Mesenchymal stem cell (in vitro differentiated cells and primary cell): ENCODE data around the gene QARS1.

Experiments
- DNase-seq: peaks from one replicate; pipeline ENCODE4 v3.0.0-alpha.2; 2013
- H2AFZ ChIP-seq: one replicate; pipeline ENCODE4 v1.6.1; 2013; ENCODE audit warnings: low read depth, mild to moderate bottlenecking, control low read depth, inconsistent platforms, low read length, moderate library complexity
- H2AK5ac ChIP-seq: 2 replicates; pipeline ENCODE4 v1.6.1; 2013; ENCODE audit warnings: low read length, moderate library complexity, mild to moderate bottlenecking, inconsistent platforms; ENCODE audit not compliant: severe bottlenecking
- H2BK120ac ChIP-seq: one replicate; pipeline ENCODE4 v1.6.1; 2013; ENCODE audit warnings: low read depth, mild to moderate bottlenecking, inconsistent platforms, low read length, moderate library complexity
- H2BK12ac ChIP-seq, 2 experiments: one replicate each; pipeline ENCODE4 v1.6.1; 2013; ENCODE audit warnings: inconsistent platforms in 2 of 2, low read length in 2 of 2, mild to moderate bottlenecking in 2 of 2, moderate library complexity in 2 of 2, control low read depth in 1 of 2
- H2BK15ac ChIP-seq: one replicate; pipeline ENCODE4 v1.6.1; 2013; ENCODE audit warnings: mild to moderate bottlenecking, low read depth, inconsistent platforms; ENCODE audit not compliant: poor library complexity, severe bottlenecking
- H2BK5ac ChIP-seq: 2 replicates; pipeline ENCODE4 v1.6.1; 2013; ENCODE audit warnings: low read depth, mild to moderate bottlenecking, low read length, control low read depth, inconsistent platforms; ENCODE audit not compliant: poor library complexity, severe bottlenecking
- H3K14ac ChIP-seq, 2 experiments: one replicate each; pipeline ENCODE4 v1.6.1; 2013; ENCODE audit warnings: inconsistent platforms in 2 of 2, low read length in 2 of 2, control low read depth in 1 of 2, mild to moderate bottlenecking in 1 of 2, moderate library complexity in 1 of 2
- H3K18ac ChIP-seq, 2 experiments: one replicate each; pipeline ENCODE4 v1.6.1; 2013; ENCODE audit warnings: inconsistent platforms in 2 of 2, low read length in 2 of 2, control low read depth in 1 of 2, low read depth in 1 of 2, mild to moderate bottlenecking in 1 of 2
- H3K23ac ChIP-seq, 2 experiments: one replicate each; pipeline ENCODE4 v1.6.1; 2013; ENCODE audit warnings: inconsistent platforms in 2 of 2, low read length in 2 of 2, mild to moderate bottlenecking in 2 of 2, moderate library complexity in 2 of 2, control low read depth in 1 of 2
- H3K27ac ChIP-seq: 2 replicates; pipeline ENCODE4 v1.5.1; 2013; ENCODE audit warnings: mild to moderate bottlenecking, moderate library complexity, low read length, control low read depth, inconsistent platforms; ENCODE audit not compliant: poor library complexity, severe bottlenecking
- H3K27me3 ChIP-seq, 2 experiments: 2 replicates each; pipeline versions ENCODE4 v1.6.1 to v1.7.0; 2013; ENCODE audit warnings: low read length in 2 of 2, mild to moderate bottlenecking in 2 of 2, moderate library complexity in 2 of 2, control low read depth in 1 of 2, inconsistent platforms in 1 of 2; ENCODE audit not compliant: control insufficient read depth in 1 of 2, insufficient read depth in 1 of 2
- H3K36me3 ChIP-seq, 2 experiments: 2 replicates each; pipeline versions ENCODE4 v1.6.1 to v1.7.0; 2013; ENCODE audit warnings: low read length in 2 of 2, control low read depth in 1 of 2, inconsistent platforms in 1 of 2, low read depth in 1 of 2, mild to moderate bottlenecking in 1 of 2; ENCODE audit not compliant: insufficient read depth in 2 of 2, control insufficient read depth in 1 of 2
- H3K4ac ChIP-seq, 2 experiments: one replicate each; pipeline ENCODE4 v1.6.1; 2013; ENCODE audit warnings: inconsistent platforms in 2 of 2, low read length in 2 of 2, mild to moderate bottlenecking in 2 of 2, moderate library complexity in 2 of 2, control low read depth in 1 of 2, low read depth in 1 of 2
- H3K4me1 ChIP-seq: 2 replicates; pipeline ENCODE4 v1.6.1; 2013; ENCODE audit warnings: low read depth, low read length, control low read depth; ENCODE audit not compliant: control insufficient read depth, insufficient read depth
- H3K4me2 ChIP-seq: 2 replicates; pipeline ENCODE4 v1.6.1; 2013; ENCODE audit warnings: low read length, mild to moderate bottlenecking, inconsistent platforms; ENCODE audit not compliant: poor library complexity, severe bottlenecking
- H3K4me3 ChIP-seq, 2 experiments: 2 replicates each; pipeline versions ENCODE4 v1.5.1 to v1.7.0; 2013; ENCODE audit warnings: low read length in 2 of 2, mild to moderate bottlenecking in 2 of 2, control low read depth in 1 of 2, low read depth in 1 of 2; ENCODE audit not compliant: insufficient read depth in 1 of 2
- H3K79me1 ChIP-seq: replicated peaks from 2 replicates; pipeline ENCODE4 v1.6.1; 2013; ENCODE audit warnings: mild to moderate bottlenecking, control low read depth, low read length, inconsistent platforms; ENCODE audit not compliant: poor library complexity, severe bottlenecking
- H3K9ac ChIP-seq: 2 replicates; pipeline ENCODE4 v1.7.0; 2013; ENCODE audit warnings: mild to moderate bottlenecking, low read length, moderate library complexity
- H3K9me3 ChIP-seq: 2 replicates; pipeline ENCODE4 v1.7.0; 2013; ENCODE audit warnings: mild to moderate bottlenecking, low read length; ENCODE audit not compliant: control insufficient read depth
- H4K8ac ChIP-seq: one replicate; pipeline ENCODE4 v1.6.1; 2013; ENCODE audit warnings: inconsistent platforms, mild to moderate bottlenecking, low read length, moderate library complexity
- H4K91ac ChIP-seq: one replicate; pipeline ENCODE4 v1.6.1; 2013; ENCODE audit warnings: mild to moderate bottlenecking, low read length, inconsistent platforms
- WGBS: methylation state at CpG from one replicate; pipeline ENCODE4 v1.1.7; 2013; ENCODE audit warnings: mixed read lengths; 5-methylcytosine and 5-hydroxymethylcytosine counted together

The QARS1 gene

GRCh38 chr3:49132437-49133225, 28.1 kb upstream of the QARS1 start, which contains the start of gene LAMB2:
TSS of gene LAMB2 (minus strand) at chr3:49133050. CDS start at chr3:49132867, 183 bp downstream.
- H3K27ac ChIP-seq = peak within 1 kb of the TSS; percentile 91
- no peaks in the 10 kb centered on the region for H3K27me3 ChIP-seq
- H3K4me2 ChIP-seq = peak within 1 kb of the TSS; percentile 64
- no peaks in the 10 kb centered on the region for H3K9me3 ChIP-seq
- H3K23ac ChIP-seq = peak within 1 kb of the TSS in 1 of 2 experiments; percentile 75
- H3K18ac ChIP-seq = peak within 1 kb of the TSS; percentile 89 to 99
- H2BK12ac ChIP-seq = peak within 1 kb of the TSS; percentile 12 to 70
- peak within 1 kb of the TSS in 1 of 2 experiments; percentile 99 for H3K14ac ChIP-seq
- H3K36me3 ChIP-seq = peaks cover 38 to 41% of the 10 kb centered on the region in 2 experiments
- peak within 1 kb of the TSS; percentile 79 to 97 for H3K4ac ChIP-seq
- peak within 1 kb of the TSS; percentile 60 for H2AK5ac ChIP-seq
- H2BK5ac ChIP-seq = peak within 1 kb of the TSS; percentile 79
- peak; percentile 91 for DNase-seq
- H4K8ac ChIP-seq = peak within 1 kb of the TSS; percentile 97
- peak within 1 kb of the TSS; percentile 73 to 92 for H3K4me3 ChIP-seq
- H2AFZ ChIP-seq = peak within 1 kb of the TSS; percentile 95
- peak within 1 kb of the TSS; percentile 90 for H3K9ac ChIP-seq
- H3K79me1 ChIP-seq = peaks cover 35% of the 10 kb centered on the region
- H2BK15ac ChIP-seq = peak within 1 kb of the TSS; percentile 95
- H4K91ac ChIP-seq = peak within 1 kb of the TSS; percentile 86
- WGBS = 1% methylated on average over 25 of the region's 28 CpGs
- peaks cover 39% of the 10 kb centered on the region for H3K4me1 ChIP-seq
- peak within 1 kb of the TSS; percentile 93 for H2BK120ac ChIP-seq

- Histone ChIP-seq H2BK120ac (no peak overlapping the region), H2BK12ac (peak overlapping the region in 1 of 2 experiments; percentile 70), H4K8ac (peak overlapping the region; percentile 39), H3K9ac (peak overlapping the region; percentile 90), H3K23ac (peak overlapping the region in 1 of 2 experiments; percentile 75), H2AFZ (peak overlapping the region; percentile 2), H3K18ac (peak overlapping the region in 1 of 2 experiments; percentile 99), H3K79me1 (peaks cover 35% of the 10 kb centered on the region), H3K4me1 (peaks cover 39% of the 10 kb centered on the region), H3K4me2 (peak overlapping the region; percentile 64), H3K36me3 (peaks cover 41% of the 10 kb centered on the region in 2 experiments), H3K4me3 (peak overlapping the region; percentile 73 to 92), H2AK5ac (peak overlapping the region; percentile 60), H2BK15ac (no peak overlapping the region), H3K27ac (peak overlapping the region; percentile 91), H2BK5ac (no peak overlapping the region), H3K9me3 (no peaks in the 10 kb centered on the region), H3K4ac (peak overlapping the region; percentile 79 to 95), H3K14ac (peak overlapping the region in 1 of 2 experiments; percentile 99), H4K91ac (peak overlapping the region; percentile 64), H3K27me3 (no peaks in the 10 kb centered on the region)
- WGBS = 52% methylated on average over 7 of the region's 9 CpGs
- no peak for DNase-seq
These were observed 27.5 kb upstream of the QARS1 start for GRCh38 chr3:49132073-49132436.

GRCh38 chr3:49131576-49131975, 27.0 kb upstream of the QARS1 start:
- WGBS = 88% methylated on average over 6 of the region's 6 CpGs

GRCh38 chr3:49131040-49131439, 26.5 kb upstream of the QARS1 start:
- no peak overlapping the region for H2BK5ac ChIP-seq
- H3K9ac ChIP-seq = peak overlapping the region; percentile 10
- H3K27ac ChIP-seq = no peak overlapping the region
- H2AK5ac ChIP-seq = no peak overlapping the region
- peaks cover 51% of the 10 kb centered on the region in 2 experiments for H3K36me3 ChIP-seq
- no peak overlapping the region for H4K91ac ChIP-seq
- peaks cover 39% of the 10 kb centered on the region for H3K4me1 ChIP-seq
- H3K4me3 ChIP-seq = peak overlapping the region in 1 of 2 experiments; percentile 92
- H4K8ac ChIP-seq = no peak overlapping the region
- peak overlapping the region in 1 of 2 experiments; percentile 54 for H3K23ac ChIP-seq
- H3K27me3 ChIP-seq = no peaks in the 10 kb centered on the region
- no peak overlapping the region for H3K4me2 ChIP-seq
- WGBS = 98% methylated on average over 12 of the region's 12 CpGs
- H2BK12ac ChIP-seq = no peak overlapping the region
- H3K14ac ChIP-seq = no peak overlapping the region
- H3K4ac ChIP-seq = no peak overlapping the region
- H3K18ac ChIP-seq = no peak overlapping the region
- no peak overlapping the region for H2BK15ac ChIP-seq
- DNase-seq = no peak
- no peaks in the 10 kb centered on the region for H3K9me3 ChIP-seq
- H3K79me1 ChIP-seq = peaks cover 41% of the 10 kb centered on the region
- no peak overlapping the region for H2BK120ac ChIP-seq
- H2AFZ ChIP-seq = no peak overlapping the region

More at GRCh38 chr3:49131576-49131975, 27.0 kb upstream of the QARS1 start:
- no peak overlapping the region for H3K27ac ChIP-seq
- peak overlapping the region; percentile 24 for H2AK5ac ChIP-seq
- peaks cover 36% of the 10 kb centered on the region for H3K79me1 ChIP-seq
- H4K8ac ChIP-seq = no peak overlapping the region
- H2BK5ac ChIP-seq = no peak overlapping the region
- H3K4me2 ChIP-seq = peak overlapping the region; percentile 64
- peak overlapping the region in 1 of 2 experiments; percentile 92 for H3K4me3 ChIP-seq
- no peaks in the 10 kb centered on the region for H3K27me3 ChIP-seq
- no peak overlapping the region for H3K23ac ChIP-seq
- no peak overlapping the region for H3K18ac ChIP-seq
- H2BK120ac ChIP-seq = no peak overlapping the region
- peak overlapping the region; percentile 64 for H4K91ac ChIP-seq
- peaks cover 39% of the 10 kb centered on the region for H3K4me1 ChIP-seq
- H3K9ac ChIP-seq = peak overlapping the region; percentile 90
- no peak for DNase-seq
- peaks cover 46% of the 10 kb centered on the region in 2 experiments for H3K36me3 ChIP-seq
- H2BK12ac ChIP-seq = peak overlapping the region in 1 of 2 experiments; percentile 12
- H2BK15ac ChIP-seq = no peak overlapping the region
- no peak overlapping the region for H2AFZ ChIP-seq
- H3K14ac ChIP-seq = no peak overlapping the region
- peak overlapping the region in 1 of 2 experiments; percentile 79 for H3K4ac ChIP-seq
- H3K9me3 ChIP-seq = no peaks in the 10 kb centered on the region
